ENCODE results near the gene PLCL1.

DNA sequence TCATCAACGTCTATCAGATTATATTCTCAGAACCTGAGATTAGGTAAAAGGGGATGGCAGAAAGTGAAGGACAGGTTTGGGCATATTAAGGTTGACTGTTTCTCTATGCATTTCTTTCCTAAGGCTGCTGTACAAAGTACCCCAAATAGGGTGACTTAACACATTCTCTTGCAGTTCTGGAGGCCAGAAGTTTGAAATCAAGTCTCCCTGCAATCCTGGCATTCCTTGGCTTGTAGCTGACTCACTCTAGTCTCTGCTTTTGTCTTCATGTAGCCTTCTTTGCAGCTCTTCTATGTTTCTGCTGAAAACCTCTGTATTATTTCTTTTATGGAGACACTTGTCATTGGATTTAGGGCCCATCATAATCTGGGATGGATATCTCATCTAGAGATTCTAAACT lies 364.3 kb downstream of the PLCL1 start:
- TF ChIP-seq, protein P1, sequence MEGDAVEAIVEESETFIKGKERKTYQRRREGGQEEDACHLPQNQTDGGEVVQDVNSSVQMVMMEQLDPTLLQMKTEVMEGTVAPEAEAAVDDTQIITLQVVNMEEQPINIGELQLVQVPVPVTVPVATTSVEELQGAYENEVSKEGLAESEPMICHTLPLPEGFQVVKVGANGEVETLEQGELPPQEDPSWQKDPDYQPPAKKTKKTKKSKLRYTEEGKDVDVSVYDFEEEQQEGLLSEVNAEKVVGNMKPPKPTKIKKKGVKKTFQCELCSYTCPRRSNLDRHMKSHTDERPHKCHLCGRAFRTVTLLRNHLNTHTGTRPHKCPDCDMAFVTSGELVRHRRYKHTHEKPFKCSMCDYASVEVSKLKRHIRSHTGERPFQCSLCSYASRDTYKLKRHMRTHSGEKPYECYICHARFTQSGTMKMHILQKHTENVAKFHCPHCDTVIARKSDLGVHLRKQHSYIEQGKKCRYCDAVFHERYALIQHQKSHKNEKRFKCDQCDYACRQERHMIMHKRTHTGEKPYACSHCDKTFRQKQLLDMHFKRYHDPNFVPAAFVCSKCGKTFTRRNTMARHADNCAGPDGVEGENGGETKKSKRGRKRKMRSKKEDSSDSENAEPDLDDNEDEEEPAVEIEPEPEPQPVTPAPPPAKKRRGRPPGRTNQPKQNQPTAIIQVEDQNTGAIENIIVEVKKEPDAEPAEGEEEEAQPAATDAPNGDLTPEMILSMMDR (IDR thresholded peaks at IDR 0.05; ENCODE audit: extremely low read depth in 1 of 2, insufficient read depth in 1 of 2, low read depth in 1 of 2, low read length in 2 of 2) = no peak
- TF ChIP-seq FOS (IDR thresholded peaks at IDR 0.05; ENCODE audit: borderline replicate concordance, insufficient read depth, low read length) = no peak
